Calu3 (cell line): ENCODE measurements around the gene IRF2BPL. TPM values are rescaled to one million over a fixed set of nuclear protein-coding genes. Genes with fewer than 3 reads are reported as not detected.

Experiments
- BruUV-seq: library from RNA; stranded (reverse); fragments of 400-500 nt; replicated peaks from 2 replicates; lab custom pipeline; 2021; lab: Mats Ljungman, UMichigan
- CTCF ChIA-PET: fragments of 300-600 bp; sonication (Branson Sonifier 250); formaldehyde crosslinking; loops from one replicate; lab custom pipeline; 2022; ENCODE audit warnings: antibody characterized with exemption; lab: Charles Lee
- DNase-seq: peaks from one replicate; pipeline ENCODE4 v3.0.0; 2022
- H3K27ac Mint-ChIP-seq: one replicate; pipeline ENCODE4 v1.8.0; 2022; ENCODE audit warnings: mixed read lengths; ENCODE audit not compliant: unreplicated experiment
- H3K27me3 Mint-ChIP-seq: one replicate; pipeline ENCODE4 v1.8.0; 2022; ENCODE audit warnings: mixed read lengths; ENCODE audit not compliant: unreplicated experiment
- H3K36me3 Mint-ChIP-seq: one replicate; pipeline ENCODE4 v1.8.0; 2022; ENCODE audit warnings: mild to moderate bottlenecking, moderate library complexity, mixed read lengths; ENCODE audit not compliant: insufficient read depth, unreplicated experiment
- H3K4me1 Mint-ChIP-seq: one replicate; pipeline ENCODE4 v1.8.0; 2022; ENCODE audit warnings: mild to moderate bottlenecking, low read depth, mixed read lengths; ENCODE audit not compliant: unreplicated experiment
- H3K4me3 Mint-ChIP-seq: one replicate; pipeline ENCODE4 v1.8.0; 2022; ENCODE audit warnings: mild to moderate bottlenecking, low read depth, moderate library complexity, mixed read lengths; ENCODE audit not compliant: unreplicated experiment
- H3K9me3 Mint-ChIP-seq: one replicate; pipeline ENCODE4 v1.8.0; 2022; ENCODE audit warnings: low read depth, mixed read lengths; ENCODE audit not compliant: unreplicated experiment
- intact Hi-C: fragments of 100-400 bp; cut with micrococcal nuclease; formaldehyde crosslinking; loops from one replicate; pipeline ENCODE4 v1.10.0; 2022; ENCODE audit not compliant: unreplicated experiment
- total RNA-seq: library from RNA; stranded (reverse); gene quantifications from 2 replicates; pipeline ENCODE4 v1.2.3, GENCODE V29; 2022
- TF ChIP-seq, protein P1 (sequence below): fragments of 200-600 bp; IDR thresholded peaks from one replicate; pipeline ENCODE4 v1.8.0; 2022; ENCODE audit warnings: antibody characterized with exemption; ENCODE audit not compliant: unreplicated experiment

The IRF2BPL gene
- total RNA-seq, 1 experiment from 2014 or later = 30.1 TPM

DNA sequence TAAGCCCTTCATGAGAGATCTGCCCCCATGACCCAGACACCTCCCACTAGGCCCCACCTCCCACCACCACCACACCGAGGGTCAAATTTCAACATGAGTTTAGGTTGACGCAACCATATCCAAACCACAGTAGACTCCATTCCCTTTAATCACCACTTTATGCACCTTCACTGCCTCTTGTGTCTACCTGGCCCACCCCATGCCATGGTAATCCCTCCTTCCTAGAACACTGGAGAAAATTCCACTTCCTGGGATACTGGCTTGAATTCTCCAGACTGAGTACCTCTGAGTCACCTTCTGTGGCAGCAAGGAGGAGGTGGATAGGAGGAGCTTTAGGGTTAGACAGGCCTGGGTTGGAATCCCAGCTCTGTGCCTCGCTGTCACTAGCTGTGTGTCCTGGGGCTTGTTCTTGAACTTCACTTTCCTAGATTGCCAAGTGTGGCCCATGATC is 43.5 kb upstream of the IRF2BPL start:
- no peak for DNase-seq
- H3K27ac Mint-ChIP-seq = no peak overlapping the region
- CTCF ChIA-PET = interaction anchor here (0.6 to 5.9 kb wide), 5 partner anchors 24 to 199 kb away, joined by 6 to 63 read pairs (median 9); no protein-coding TSS in a partner anchor
- H3K4me1 Mint-ChIP-seq = peaks cover 25% of the 10 kb centered on the region
- no peak overlapping the region for H3K4me3 Mint-ChIP-seq
- no peaks in the 10 kb centered on the region for H3K9me3 Mint-ChIP-seq
- TF ChIP-seq, protein P1, sequence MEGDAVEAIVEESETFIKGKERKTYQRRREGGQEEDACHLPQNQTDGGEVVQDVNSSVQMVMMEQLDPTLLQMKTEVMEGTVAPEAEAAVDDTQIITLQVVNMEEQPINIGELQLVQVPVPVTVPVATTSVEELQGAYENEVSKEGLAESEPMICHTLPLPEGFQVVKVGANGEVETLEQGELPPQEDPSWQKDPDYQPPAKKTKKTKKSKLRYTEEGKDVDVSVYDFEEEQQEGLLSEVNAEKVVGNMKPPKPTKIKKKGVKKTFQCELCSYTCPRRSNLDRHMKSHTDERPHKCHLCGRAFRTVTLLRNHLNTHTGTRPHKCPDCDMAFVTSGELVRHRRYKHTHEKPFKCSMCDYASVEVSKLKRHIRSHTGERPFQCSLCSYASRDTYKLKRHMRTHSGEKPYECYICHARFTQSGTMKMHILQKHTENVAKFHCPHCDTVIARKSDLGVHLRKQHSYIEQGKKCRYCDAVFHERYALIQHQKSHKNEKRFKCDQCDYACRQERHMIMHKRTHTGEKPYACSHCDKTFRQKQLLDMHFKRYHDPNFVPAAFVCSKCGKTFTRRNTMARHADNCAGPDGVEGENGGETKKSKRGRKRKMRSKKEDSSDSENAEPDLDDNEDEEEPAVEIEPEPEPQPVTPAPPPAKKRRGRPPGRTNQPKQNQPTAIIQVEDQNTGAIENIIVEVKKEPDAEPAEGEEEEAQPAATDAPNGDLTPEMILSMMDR = no peak
- intact Hi-C loops = no loop called here
- H3K27me3 Mint-ChIP-seq = no peaks in the 10 kb centered on the region
- BruUV-seq = no TSS peak
- H3K36me3 Mint-ChIP-seq = peaks cover 4% of the 10 kb centered on the region

DNA sequence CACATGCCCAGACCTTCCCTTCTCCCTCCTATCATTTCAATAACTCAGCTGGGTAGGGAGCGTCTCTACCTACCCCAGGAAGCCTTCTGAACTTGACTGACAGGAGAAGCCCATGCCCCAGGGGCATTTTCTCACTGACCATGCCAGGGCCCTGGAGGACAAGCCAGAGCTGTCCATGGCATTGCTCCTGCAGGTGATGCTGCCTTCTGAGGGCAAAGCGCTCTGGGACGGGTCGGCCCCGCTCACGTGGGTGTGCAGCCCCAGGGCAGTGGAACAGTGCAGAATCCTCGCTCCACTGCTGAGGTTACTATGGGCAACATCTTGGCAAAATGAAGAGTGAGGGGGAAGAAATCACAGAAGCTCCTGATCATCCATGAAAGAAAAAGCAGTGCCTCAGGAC is 41.0 kb upstream of the IRF2BPL start:
- CTCF ChIA-PET = interaction anchor here (0.7 to 5.9 kb wide), 5 partner anchors 25 to 197 kb away, joined by 4 to 63 read pairs (median 5); no protein-coding TSS in a partner anchor
- TF ChIP-seq, protein P1 = no peak
- intact Hi-C loops = no loop called here
- BruUV-seq = no TSS peak
- no peak overlapping the region for H3K4me3 Mint-ChIP-seq
- peaks cover 4% of the 10 kb centered on the region for H3K36me3 Mint-ChIP-seq
- H3K4me1 Mint-ChIP-seq = peaks cover 25% of the 10 kb centered on the region
- DNase-seq = no peak
- no peak overlapping the region for H3K27ac Mint-ChIP-seq
- H3K27me3 Mint-ChIP-seq = no peaks in the 10 kb centered on the region
- no peaks in the 10 kb centered on the region for H3K9me3 Mint-ChIP-seq

DNA sequence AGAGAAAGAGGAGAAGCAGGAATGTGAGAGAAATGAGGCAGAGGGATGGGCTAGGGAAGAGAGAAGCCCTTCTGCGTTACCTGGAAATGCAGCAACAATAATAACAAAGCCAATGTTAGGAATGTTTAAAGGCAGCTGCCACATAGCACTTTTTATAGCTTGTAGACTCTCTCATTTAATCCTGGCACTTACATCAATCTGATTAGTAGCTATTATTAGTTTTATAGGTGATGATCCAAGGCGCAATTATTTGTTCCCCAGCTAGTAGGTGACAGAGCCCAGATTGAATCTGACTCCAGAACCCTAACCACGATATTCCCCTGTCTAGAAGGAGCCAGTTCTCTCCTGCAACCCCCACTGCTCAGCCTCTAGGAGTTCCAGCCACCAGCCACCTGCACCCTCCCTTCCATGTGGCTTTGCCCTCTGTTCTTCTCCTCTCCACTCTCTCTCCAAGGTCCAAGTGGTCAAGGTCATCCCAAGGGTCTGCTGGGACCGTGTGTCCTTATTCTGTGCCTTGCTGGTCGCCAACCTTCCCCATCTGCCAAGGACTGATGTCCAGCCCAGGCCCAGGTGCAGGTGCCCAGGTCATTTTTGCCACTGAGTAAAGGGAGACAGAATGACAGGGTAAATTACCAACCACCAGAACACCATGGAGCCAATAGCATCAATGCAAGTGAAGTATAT is 40.2 kb upstream of the IRF2BPL start:
- Mint-ChIP-seq H3K36me3 (peaks cover 4% of the 10 kb centered on the region), H3K4me1 (peaks cover 25% of the 10 kb centered on the region), H3K27ac (no peak overlapping the region), H3K27me3 (no peaks in the 10 kb centered on the region), H3K9me3 (no peaks in the 10 kb centered on the region), H3K4me3 (no peak overlapping the region)
- CTCF ChIA-PET = interaction anchor here (0.7 to 5.9 kb wide), 6 partner anchors 24 to 200 kb away, joined by 3 to 63 read pairs (median 7); no protein-coding TSS in a partner anchor
- DNase-seq = no peak
- intact Hi-C loops = loop anchor here (1.0 kb wide), 2 partner anchors 39 to 155 kb away; no protein-coding TSS in a partner anchor
- no TSS peak for BruUV-seq
- TF ChIP-seq, protein P1 = no peak

DNA sequence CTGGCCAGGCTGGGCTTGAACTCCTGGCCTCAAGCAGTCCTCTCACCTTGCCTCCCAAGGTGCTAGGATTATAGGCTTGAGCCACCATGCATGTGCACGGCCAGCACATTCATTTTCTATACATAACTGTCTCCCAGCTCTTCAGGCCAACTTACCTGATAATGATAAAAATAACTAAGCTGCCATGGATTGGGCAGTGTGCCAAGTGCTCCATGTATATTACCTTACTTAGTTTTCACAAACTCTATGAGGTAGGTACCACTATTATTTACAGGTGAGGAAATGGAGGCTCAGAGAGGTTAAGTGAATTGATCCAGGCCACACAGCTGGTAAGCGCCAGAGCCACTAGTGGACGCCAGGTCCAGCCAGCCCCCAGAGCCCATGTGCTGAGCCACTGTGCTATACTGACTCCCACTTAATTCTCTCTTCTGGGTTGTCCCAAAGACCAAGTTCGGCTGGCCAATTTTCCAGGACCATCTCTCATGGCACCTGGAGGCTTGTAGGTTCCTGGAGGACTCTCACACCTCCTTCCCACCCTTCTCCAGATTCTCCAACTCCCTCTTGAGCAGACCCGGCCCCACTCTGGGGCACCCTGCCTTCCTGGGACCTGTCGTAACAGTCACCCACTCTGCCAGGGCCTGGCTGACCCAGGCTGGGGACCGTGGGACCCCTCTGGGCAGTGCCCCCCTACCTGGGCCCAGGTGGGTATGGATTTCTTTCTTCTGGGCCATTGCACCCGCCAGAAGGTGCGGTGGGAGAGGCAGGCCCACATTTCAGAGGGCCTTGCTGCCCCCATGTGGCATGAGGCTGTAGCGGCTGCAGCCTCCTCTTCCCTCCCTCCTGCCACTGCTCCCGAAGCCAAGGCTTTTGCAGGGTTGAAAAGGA is 39.4 kb upstream of the IRF2BPL start:
- Mint-ChIP-seq H3K4me3 (no peak overlapping the region), H3K27me3 (no peaks in the 10 kb centered on the region), H3K4me1 (peaks cover 25% of the 10 kb centered on the region), H3K9me3 (no peaks in the 10 kb centered on the region), H3K36me3 (peaks cover 4% of the 10 kb centered on the region), H3K27ac (no peak overlapping the region)
- intact Hi-C loops = loop anchor here (1.0 kb wide), 2 partner anchors 39 to 155 kb away; no protein-coding TSS in a partner anchor
- CTCF ChIA-PET = interaction anchor here (0.6 to 5.9 kb wide), 8 partner anchors 9 to 200 kb away, joined by 3 to 63 read pairs (median 4); no protein-coding TSS in a partner anchor
- peak; percentile 84 for DNase-seq
- TF ChIP-seq, protein P1 = peak; percentile 88
- BruUV-seq = no TSS peak
